SK-N-SH (cell line): Measurements from ENCODE around the gene MTUS2.

Experiments
- CTCF ChIP-seq: fragments of 200-600 bp; sonication (generic); IDR thresholded peaks from 2 replicates; pipeline ENCODE4 v1.6.1; 2017; ENCODE audit warnings: antibody characterized with exemption, mild to moderate bottlenecking, moderate library complexity
- FOSL2 ChIP-seq: IDR thresholded peaks from 2 replicates; pipeline ENCODE4 v1.4.0; 2012; ENCODE audit warnings: low read depth, mild to moderate bottlenecking, moderate library complexity, borderline replicate concordance
- JUND ChIP-seq: IDR thresholded peaks from 2 replicates; pipeline ENCODE4 v1.4.0; 2012
- NFIC ChIP-seq: IDR thresholded peaks from 2 replicates; pipeline ENCODE4 v1.4.0; 2012; ENCODE audit warnings: borderline replicate concordance
- POLR2AphosphoS5 ChIP-seq: IDR thresholded peaks from 2 replicates; pipeline ENCODE4 v1.6.1; 2012; ENCODE audit warnings: low read depth, low read length
- RAD21 ChIP-seq: IDR thresholded peaks from 2 replicates; pipeline ENCODE4 v1.6.1; 2012; ENCODE audit warnings: mild to moderate bottlenecking, low read length
- REST ChIP-seq: IDR thresholded peaks from 2 replicates; pipeline ENCODE4 v1.6.1; 2012; ENCODE audit warnings: mild to moderate bottlenecking, low read depth, low read length, moderate library complexity
- RFX5 ChIP-seq: IDR thresholded peaks from 2 replicates; pipeline ENCODE4 v1.6.1; 2012; ENCODE audit warnings: mild to moderate bottlenecking, improper control_type of control experiment, low read length
- RXRA ChIP-seq: IDR thresholded peaks from 2 replicates; pipeline ENCODE4 v1.4.0; 2012; ENCODE audit warnings: low read depth, mild to moderate bottlenecking, borderline replicate concordance
- SIN3A ChIP-seq: IDR thresholded peaks from 2 replicates; pipeline ENCODE4 v1.6.1; 2012; ENCODE audit warnings: low read depth, mild to moderate bottlenecking, low read length, moderate library complexity, borderline replicate concordance
- SMC3 ChIP-seq: IDR thresholded peaks from 2 replicates; pipeline ENCODE4 v1.6.1; 2012; ENCODE audit warnings: low read depth, low read length, improper control_type of control experiment
- TAF1 ChIP-seq: IDR thresholded peaks from 2 replicates; pipeline ENCODE4 v1.6.1; 2012; ENCODE audit warnings: low read depth, mild to moderate bottlenecking, low read length, moderate library complexity, borderline replicate concordance
- USF2 ChIP-seq: fragments of 150-350 bp; IDR thresholded peaks from 2 replicates; pipeline ENCODE4 v1.6.1; 2017; ENCODE audit warnings: antibody characterized with exemption, low read length, low read depth, borderline replicate concordance

- TF ChIP-seq FOSL2, result no peak
- TF ChIP-seq CTCF, result no peak
- no peak for TF ChIP-seq SIN3A
- no peak for TF ChIP-seq RXRA
- TF ChIP-seq USF2, result no peak
- TF ChIP-seq SMC3, result no peak
- no peak for TF ChIP-seq REST
- TF ChIP-seq RFX5, result no peak
- TF ChIP-seq TAF1, result no peak
- TF ChIP-seq RAD21, result no peak
- no peak for TF ChIP-seq JUND
- TF ChIP-seq NFIC, result no peak
- TF ChIP-seq POLR2AphosphoS5, result no peak
Measured at GRCh38 chr13:28981530-28981929, 161.4 kb downstream of the MTUS2 start.
